ENCODE results near the gene GAA. TPM values are rescaled to one million over a fixed set of nuclear protein-coding genes. Genes with fewer than 3 reads are reported as not detected.

GAA gene
- total and polyA plus RNA-seq, 2 of the 13 experiments (the other 11 are each of a cell fraction or from before 2014, with no cell fraction given), result 21.6 to 36.4 TPM

- 0 out of 2 replicates have a peak, but pooled peaks have one; percentile 57 for TF ChIP-seq ZBTB4 (CRISPR knock-in tag; IDR thresholded peaks at IDR 0.05; ENCODE audit: borderline replicate concordance)
- TF ChIP-seq, protein P1, sequence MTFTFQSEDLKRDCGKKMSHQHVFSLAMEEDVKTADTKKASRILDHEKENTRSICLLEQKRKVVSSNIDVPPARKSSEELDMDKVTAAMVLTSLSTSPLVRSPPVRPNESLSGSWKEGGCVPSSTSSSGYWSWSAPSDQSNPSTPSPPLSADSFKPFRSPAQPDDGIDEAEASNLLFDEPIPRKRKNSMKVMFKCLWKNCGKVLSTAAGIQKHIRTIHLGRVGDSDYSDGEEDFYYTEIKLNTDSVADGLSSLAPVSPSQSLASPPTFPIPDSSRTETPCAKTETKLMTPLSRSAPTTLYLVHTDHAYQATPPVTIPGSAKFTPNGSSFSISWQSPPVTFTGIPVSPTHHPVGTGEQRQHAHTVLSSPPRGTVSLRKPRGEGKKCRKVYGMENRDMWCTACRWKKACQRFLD (CRISPR knock-in tag; IDR thresholded peaks at IDR 0.05; ENCODE audit: borderline replicate concordance), result no peak
- TF ChIP-seq, protein P2, sequence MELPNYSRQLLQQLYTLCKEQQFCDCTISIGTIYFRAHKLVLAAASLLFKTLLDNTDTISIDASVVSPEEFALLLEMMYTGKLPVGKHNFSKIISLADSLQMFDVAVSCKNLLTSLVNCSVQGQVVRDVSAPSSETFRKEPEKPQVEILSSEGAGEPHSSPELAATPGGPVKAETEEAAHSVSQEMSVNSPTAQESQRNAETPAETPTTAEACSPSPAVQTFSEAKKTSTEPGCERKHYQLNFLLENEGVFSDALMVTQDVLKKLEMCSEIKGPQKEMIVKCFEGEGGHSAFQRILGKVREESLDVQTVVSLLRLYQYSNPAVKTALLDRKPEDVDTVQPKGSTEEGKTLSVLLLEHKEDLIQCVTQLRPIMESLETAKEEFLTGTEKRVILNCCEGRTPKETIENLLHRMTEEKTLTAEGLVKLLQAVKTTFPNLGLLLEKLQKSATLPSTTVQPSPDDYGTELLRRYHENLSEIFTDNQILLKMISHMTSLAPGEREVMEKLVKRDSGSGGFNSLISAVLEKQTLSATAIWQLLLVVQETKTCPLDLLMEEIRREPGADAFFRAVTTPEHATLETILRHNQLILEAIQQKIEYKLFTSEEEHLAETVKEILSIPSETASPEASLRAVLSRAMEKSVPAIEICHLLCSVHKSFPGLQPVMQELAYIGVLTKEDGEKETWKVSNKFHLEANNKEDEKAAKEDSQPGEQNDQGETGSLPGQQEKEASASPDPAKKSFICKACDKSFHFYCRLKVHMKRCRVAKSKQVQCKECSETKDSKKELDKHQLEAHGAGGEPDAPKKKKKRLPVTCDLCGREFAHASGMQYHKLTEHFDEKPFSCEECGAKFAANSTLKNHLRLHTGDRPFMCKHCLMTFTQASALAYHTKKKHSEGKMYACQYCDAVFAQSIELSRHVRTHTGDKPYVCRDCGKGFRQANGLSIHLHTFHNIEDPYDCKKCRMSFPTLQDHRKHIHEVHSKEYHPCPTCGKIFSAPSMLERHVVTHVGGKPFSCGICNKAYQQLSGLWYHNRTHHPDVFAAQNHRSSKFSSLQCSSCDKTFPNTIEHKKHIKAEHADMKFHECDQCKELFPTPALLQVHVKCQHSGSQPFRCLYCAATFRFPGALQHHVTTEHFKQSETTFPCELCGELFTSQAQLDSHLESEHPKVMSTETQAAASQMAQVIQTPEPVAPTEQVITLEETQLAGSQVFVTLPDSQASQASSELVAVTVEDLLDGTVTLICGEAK (IDR thresholded peaks at IDR 0.05), result no peak
- TF ChIP-seq, protein P2 (CRISPR knock-in tag; IDR thresholded peaks at IDR 0.05), result no peak
Measured at GRCh38 chr17:80063830-80064585, 37.4 kb upstream of the GAA start (continued).

Data from HepG2 (cell line).